Neuronal stem cell (in vitro differentiated cells): ENCODE data around the gene GDE1.

Experiments
- DNase-seq: peaks from one replicate; pipeline ENCODE4 v3.0.0-alpha.2; 2013; ENCODE audit warnings: low spot score
- H2AFZ ChIP-seq: one replicate; pipeline ENCODE4 v1.6.1; 2013; ENCODE audit warnings: mild to moderate bottlenecking, low read length, inconsistent platforms
- H2AK5ac ChIP-seq: 2 replicates; pipeline ENCODE4 v1.6.1; 2013; ENCODE audit warnings: low read depth, mild to moderate bottlenecking, inconsistent platforms, low read length, moderate library complexity, mixed read lengths
- H2BK120ac ChIP-seq: 2 replicates; pipeline ENCODE4 v1.6.1; 2013; ENCODE audit warnings: low read depth, mild to moderate bottlenecking, inconsistent platforms, low read length, moderate library complexity, mixed read lengths
- H2BK12ac ChIP-seq: one replicate; pipeline ENCODE4 v1.6.1; 2013; ENCODE audit warnings: low read length, inconsistent platforms
- H2BK15ac ChIP-seq: 2 replicates; pipeline ENCODE4 v1.6.1; 2013; ENCODE audit warnings: mild to moderate bottlenecking, low read length, inconsistent platforms, mixed read lengths
- H2BK5ac ChIP-seq: one replicate; pipeline ENCODE4 v1.6.1; 2013; ENCODE audit warnings: inconsistent platforms, mild to moderate bottlenecking, low read length, moderate library complexity
- H3K14ac ChIP-seq: one replicate; pipeline ENCODE4 v1.6.1; 2013; ENCODE audit warnings: low read length, inconsistent platforms
- H3K18ac ChIP-seq: 2 replicates; pipeline ENCODE4 v1.6.1; 2013; ENCODE audit warnings: low read length, inconsistent platforms
- H3K23ac ChIP-seq: 2 replicates; pipeline ENCODE4 v1.6.1; 2013; ENCODE audit warnings: low read depth, mild to moderate bottlenecking, mixed read lengths, low read length, inconsistent platforms; ENCODE audit not compliant: poor library complexity
- H3K27ac ChIP-seq: replicated peaks from 3 replicates; pipeline ENCODE4 v1.5.1; 2013; ENCODE audit warnings: low read length, inconsistent platforms
- H3K27me3 ChIP-seq, 3 experiments: 2 replicates each; pipeline ENCODE4 v1.6.1; 2013; ENCODE audit warnings: low read length in 3 of 3, mild to moderate bottlenecking in 2 of 3, inconsistent platforms in 1 of 3, low read depth in 1 of 3, mixed read lengths in 1 of 3, moderate library complexity in 1 of 3; ENCODE audit not compliant: control insufficient read depth in 3 of 3, insufficient read depth in 3 of 3
- H3K36me3 ChIP-seq, 2 donors: replicated peaks in 1 of 2; 2 replicates each; pipeline ENCODE4 v1.6.1; 2013; ENCODE audit warnings: low read length in 2 of 2; ENCODE audit not compliant: control insufficient read depth in 2 of 2, insufficient read depth in 2 of 2
- H3K4ac ChIP-seq: 2 replicates; pipeline ENCODE4 v1.6.1; 2013; ENCODE audit warnings: inconsistent platforms, mild to moderate bottlenecking, low read length, moderate library complexity
- H3K4me1 ChIP-seq, 2 donors: 1 replicate in 1 of 2; 2 replicates in 1 of 2; pipeline ENCODE4 v1.6.1; 2013; ENCODE audit warnings: low read length in 2 of 2, low read depth in 1 of 2; ENCODE audit not compliant: control insufficient read depth in 2 of 2, insufficient read depth in 1 of 2
- H3K4me2 ChIP-seq: one replicate; pipeline ENCODE4 v1.6.1; 2013; ENCODE audit warnings: mild to moderate bottlenecking, low read length, inconsistent platforms; ENCODE audit not compliant: insufficient read depth, poor library complexity, severe bottlenecking
- H3K4me3 ChIP-seq, 2 donors: 2 replicates each; pipeline ENCODE4 v1.5.1; 2013; ENCODE audit warnings: low read length in 2 of 2, mild to moderate bottlenecking in 2 of 2, inconsistent platforms in 1 of 2, moderate library complexity in 1 of 2
- H3K79me1 ChIP-seq: one replicate; pipeline ENCODE4 v1.6.1; 2013; ENCODE audit warnings: low read depth, mild to moderate bottlenecking, inconsistent platforms, low read length, moderate library complexity
- H3K9ac ChIP-seq: one replicate; pipeline ENCODE4 v1.6.1; 2013; ENCODE audit warnings: mild to moderate bottlenecking, low read depth, low read length, inconsistent platforms; ENCODE audit not compliant: poor library complexity
- H3K9me3 ChIP-seq, 2 donors: replicated peaks in 1 of 2; 2 replicates each; pipeline versions ENCODE3 to v1.6.1; 2013; ENCODE audit warnings: low read length in 2 of 2, mild to moderate bottlenecking in 2 of 2, inconsistent platforms in 1 of 2, low read depth in 1 of 2, mixed read lengths in 1 of 2, moderate library complexity in 1 of 2; ENCODE audit not compliant: control insufficient read depth in 2 of 2, insufficient read depth in 1 of 2
- H4K8ac ChIP-seq: one replicate; pipeline ENCODE4 v1.6.1; 2013; ENCODE audit warnings: low read depth, mild to moderate bottlenecking, inconsistent platforms, low read length, moderate library complexity
- H4K91ac ChIP-seq: one replicate; pipeline ENCODE4 v1.6.1; 2013; ENCODE audit warnings: low read length, low read depth, mild to moderate bottlenecking, inconsistent platforms; ENCODE audit not compliant: poor library complexity
- WGBS, 2 donors: extraction: QIAGEN DNeasy Blood & Tissue Kit; methylation state at CpG; one replicate each; pipeline ENCODE4 v1.1.7; 2013; ENCODE audit warnings: missing lambda C conversion rate in 2 of 2, mixed read lengths in 1 of 2; ENCODE audit not compliant: insufficient read length in 2 of 2, insufficient replicate concordance in 1 of 2; ENCODE audit errors: extremely low coverage in 2 of 2; 5-methylcytosine and 5-hydroxymethylcytosine counted together

The GDE1 gene

DNA sequence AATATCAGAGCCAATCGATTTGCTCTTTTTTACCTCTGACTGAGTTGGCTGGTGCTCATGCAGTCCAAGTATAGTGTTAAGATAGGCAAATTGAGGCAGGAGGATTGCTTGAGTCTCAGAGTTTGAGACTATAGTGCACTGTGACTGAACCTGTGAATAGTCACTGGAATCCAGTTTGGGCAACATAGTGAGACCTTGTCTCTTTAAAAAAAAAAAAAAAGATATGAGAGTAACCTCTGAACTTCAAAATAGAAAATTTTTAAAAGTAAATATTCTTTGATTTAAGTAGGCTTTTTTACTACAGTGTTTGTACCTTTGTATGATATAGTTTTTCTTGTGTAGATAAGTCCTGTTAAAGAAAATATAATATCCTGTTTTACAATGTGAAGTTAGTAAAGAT lies 5.3 kb upstream of the GDE1 start:
- H4K8ac ChIP-seq: no peak overlapping the region
- H3K4ac ChIP-seq: no peak overlapping the region
- no peak overlapping the region for H3K23ac ChIP-seq
- H2BK12ac ChIP-seq: no peak overlapping the region
- H2AK5ac ChIP-seq: no peak overlapping the region
- peaks cover 5 to 8% of the 10 kb centered on the region in 2 donors for H3K4me1 ChIP-seq
- H3K79me1 ChIP-seq: no peaks in the 10 kb centered on the region
- no peak overlapping the region for H3K27ac ChIP-seq
- H2BK120ac ChIP-seq: no peak overlapping the region
- no peak for DNase-seq
- no peak overlapping the region for H2BK15ac ChIP-seq
- H3K9me3 ChIP-seq: no peaks in the 10 kb centered on the region
- H3K14ac ChIP-seq: no peak overlapping the region
- no peak overlapping the region for H3K4me3 ChIP-seq
- H3K9ac ChIP-seq: no peak overlapping the region
- no peak overlapping the region for H2BK5ac ChIP-seq
- H2AFZ ChIP-seq: no peak overlapping the region
- no peaks in the 10 kb centered on the region for H3K27me3 ChIP-seq
- no peak overlapping the region for H4K91ac ChIP-seq
- no peak overlapping the region for H3K18ac ChIP-seq
- WGBS, 2 donors: no CpG with 5 or more reads among the region's 1 CpG
- H3K36me3 ChIP-seq: peaks cover 8 to 54% of the 10 kb centered on the region in 2 donors
- H3K4me2 ChIP-seq: no peak overlapping the region

DNA sequence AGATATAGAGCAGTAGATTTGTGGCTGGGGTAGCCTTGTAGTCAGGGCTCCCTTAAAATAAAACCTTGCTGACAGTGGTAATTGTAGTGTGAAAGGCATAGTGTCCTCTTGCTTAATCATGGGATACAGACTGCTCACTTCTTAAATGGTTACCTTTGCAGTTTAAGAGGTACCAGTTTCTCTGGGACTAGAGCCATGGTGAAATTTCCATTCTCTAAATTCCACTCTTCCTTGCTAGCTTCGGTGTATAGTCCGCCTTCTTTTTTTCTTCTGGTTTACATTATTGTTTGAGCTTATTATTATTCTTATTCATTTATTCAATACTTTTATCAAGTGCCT lies 3.5 kb upstream of the GDE1 start:
- no peak for DNase-seq

DNA sequence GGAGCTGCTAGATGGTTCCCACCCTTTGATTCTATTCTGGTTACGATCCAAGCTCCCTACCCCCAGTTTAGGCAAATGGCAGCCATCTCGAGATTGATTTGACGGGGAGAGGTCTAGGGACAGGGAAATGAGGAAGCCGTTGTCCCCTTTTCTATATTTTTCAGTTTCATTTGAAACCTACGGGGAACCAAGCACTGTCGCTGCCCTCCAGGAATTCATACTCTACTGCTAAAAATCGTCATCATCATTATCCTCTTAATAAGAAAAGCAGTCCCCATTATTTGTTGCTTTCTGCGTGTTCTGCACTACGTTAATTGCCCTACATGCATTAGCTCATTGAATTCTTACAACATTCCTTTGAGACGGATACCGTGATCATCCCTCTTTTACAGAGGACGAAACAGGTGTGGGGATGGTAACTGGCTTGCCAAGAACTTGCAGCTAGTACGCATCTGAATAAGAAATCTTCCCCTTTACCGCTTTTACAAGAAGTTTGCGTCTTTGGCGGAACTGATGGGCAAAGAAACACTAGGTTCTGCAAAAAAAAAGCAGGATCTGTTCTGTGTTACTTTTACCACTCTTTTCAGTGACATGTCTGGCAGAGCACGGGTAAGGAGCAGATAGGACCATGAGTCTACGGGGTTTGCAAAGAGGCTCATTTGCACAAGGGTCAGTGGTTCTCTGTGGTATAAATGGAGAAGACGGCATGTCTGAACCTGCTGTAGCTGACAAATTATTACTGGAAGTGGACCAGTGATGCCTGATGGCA lies 2.9 kb upstream of the GDE1 start:
- Histone ChIP-seq H3K79me1 (peaks cover 4% of the 10 kb centered on the region), H3K36me3 (peaks cover 7 to 36% of the 10 kb centered on the region in 2 donors), H3K27ac (no peak overlapping the region), H3K4me2 (peak overlapping the region; percentile 75), H4K8ac (no peak overlapping the region), H3K4me1 (peaks cover 8 to 12% of the 10 kb centered on the region in 2 donors), H3K14ac (no peak overlapping the region), H2BK5ac (peak overlapping the region; percentile 72), H3K18ac (peak overlapping the region; percentile 83), H2BK12ac (no peak overlapping the region), H4K91ac (no peak overlapping the region), H2BK15ac (no peak overlapping the region), H3K27me3 (no peaks in the 10 kb centered on the region), H3K9ac (no peak overlapping the region), H3K23ac (no peak overlapping the region), H2AFZ (peak overlapping the region; percentile 94), H3K4ac (no peak overlapping the region), H2BK120ac (no peak overlapping the region), H3K9me3 (no peaks in the 10 kb centered on the region), H2AK5ac (no peak overlapping the region), H3K4me3 (peak overlapping the region; percentile 95 to 99)
- WGBS, 2 donors: no CpG with 5 or more reads among the region's 19 CpGs
- DNase-seq: peak; percentile 6

More for the DNA sequence above, 3.5 kb upstream of the GDE1 start:
- Histone ChIP-seq H3K23ac (no peak overlapping the region), H3K4me1 (peaks cover 8 to 12% of the 10 kb centered on the region in 2 donors), H3K18ac (no peak overlapping the region), H2AFZ (peak overlapping the region; percentile 94), H2BK15ac (no peak overlapping the region), H2BK12ac (no peak overlapping the region), H2BK5ac (no peak overlapping the region), H4K8ac (no peak overlapping the region), H3K9me3 (no peaks in the 10 kb centered on the region), H2BK120ac (no peak overlapping the region), H2AK5ac (no peak overlapping the region), H4K91ac (no peak overlapping the region), H3K27ac (no peak overlapping the region), H3K4ac (no peak overlapping the region), H3K9ac (no peak overlapping the region), H3K14ac (no peak overlapping the region), H3K4me2 (no peak overlapping the region), H3K4me3 (peak overlapping the region in 1 of 2 donors; percentile 95), H3K79me1 (peaks cover 4% of the 10 kb centered on the region), H3K27me3 (no peaks in the 10 kb centered on the region), H3K36me3 (peaks cover 8 to 38% of the 10 kb centered on the region in 2 donors)
- WGBS, 2 donors: no CpG with 5 or more reads among the region's 2 CpGs

DNA sequence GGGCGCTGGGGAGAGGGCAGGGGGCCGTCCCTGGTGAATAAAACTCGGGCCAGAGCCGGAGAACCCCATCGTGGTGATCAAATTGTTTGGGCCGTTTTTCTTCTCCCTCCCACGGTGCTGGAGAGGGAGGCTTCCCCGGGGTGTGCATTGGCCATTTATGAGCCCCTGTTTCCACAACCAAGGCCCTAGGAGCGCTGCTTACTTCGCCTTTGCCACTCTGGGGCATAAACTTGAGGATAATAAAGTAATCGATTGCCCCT lies 2.4 kb upstream of the GDE1 start:
- no CpG with 5 or more reads among the region's 11 CpGs for WGBS, 2 donors
- Histone ChIP-seq H3K79me1 (peaks cover 4% of the 10 kb centered on the region), H3K9me3 (no peaks in the 10 kb centered on the region), H3K9ac (no peak overlapping the region), H3K36me3 (peaks cover 6 to 31% of the 10 kb centered on the region in 2 donors), H3K4ac (no peak overlapping the region), H3K23ac (no peak overlapping the region), H4K8ac (no peak overlapping the region), H3K14ac (no peak overlapping the region), H3K18ac (peak overlapping the region; percentile 83), H4K91ac (no peak overlapping the region), H2BK12ac (no peak overlapping the region), H3K4me1 (peaks cover 8 to 12% of the 10 kb centered on the region in 2 donors), H2BK15ac (no peak overlapping the region), H3K27ac (peak overlapping the region; percentile 82), H3K4me3 (peak overlapping the region; percentile 95 to 99), H3K27me3 (no peaks in the 10 kb centered on the region), H2AK5ac (peak overlapping the region; percentile 18), H3K4me2 (peak overlapping the region; percentile 75), H2AFZ (peak overlapping the region; percentile 94), H2BK120ac (peak overlapping the region; percentile 61), H2BK5ac (peak overlapping the region; percentile 72)
- peak; percentile 1 for DNase-seq
